Cardiac muscle cell (in vitro differentiated cells and primary cell): ENCODE data around the gene CDH4. TPM values are rescaled to one million over a fixed set of nuclear protein-coding genes. Genes with fewer than 3 reads are reported as not detected.

ENCODE experiments used
- DNase-seq, 2 donors: peaks; one replicate each; pipeline versions ENCODE4 v3.0.0 to v3.0.0-alpha.2; 2010 to 2017; ENCODE audit warnings: low read depth in 1 of 2, low spot score in 1 of 2
- H3K27ac ChIP-seq: fragments of 200-600 bp; sonication (generic); 2 replicates; pipeline ENCODE4 v1.5.1; 2016
- H3K27me3 ChIP-seq: fragments of 200-600 bp; sonication (generic); 2 replicates; pipeline ENCODE4 v1.6.0; 2016; ENCODE audit warnings: control low read depth
- H3K36me3 ChIP-seq: fragments of 200-600 bp; sonication (generic); 2 replicates; pipeline ENCODE4 v1.5.1; 2016; ENCODE audit warnings: control low read depth
- H3K4me1 ChIP-seq: fragments of 200-600 bp; sonication (generic); 2 replicates; pipeline ENCODE4 v1.8.1; 2017; ENCODE audit warnings: low read depth, mild to moderate bottlenecking, mixed run types
- H3K4me3 ChIP-seq: fragments of 200-600 bp; sonication (generic); 2 replicates; pipeline ENCODE4 v1.5.1; 2016; ENCODE audit warnings: mild to moderate bottlenecking
- H3K9me3 ChIP-seq: fragments of 200-600 bp; sonication (generic); 2 replicates; pipeline ENCODE4 v1.5.1; 2017; ENCODE audit warnings: low read depth, mild to moderate bottlenecking, control low read depth
- CTCF ChIP-seq: IDR thresholded peaks from 2 replicates; pipeline ENCODE4 v1.5.1; 2012; ENCODE audit warnings: low read depth, mild to moderate bottlenecking, low read length
- polyA plus RNA-seq: library from polyadenylated mRNA; unstranded; fragments of >200 nt; fragmentation: Nextera tagmentation; extraction: Ambion mirVana; gene quantifications from 2 replicates; pipeline ENCODE4 v1.2.1, GENCODE V29; 2016
- total RNA-seq: library from RNA; depleted of rRNA; stranded (reverse); fragments of >200 nt; gene quantifications from 2 replicates; pipeline ENCODE4 v1.2.3, GENCODE V29; 2016

Gene CDH4
- total and polyA plus RNA-seq, 2 experiments from 2014 or later: 0.43 to 0.80 TPM

- no peak for DNase-seq
- Histone ChIP-seq H3K36me3 (no peaks in the 10 kb centered on the region), H3K27me3 (no peaks in the 10 kb centered on the region), H3K4me3 (no peak overlapping the region), H3K27ac (no peak overlapping the region), H3K4me1 (no peaks in the 10 kb centered on the region), H3K9me3 (no peaks in the 10 kb centered on the region)
- TF ChIP-seq CTCF: no peak
Observed at GRCh38 chr20:61916318-61916891, 664.3 kb downstream of the CDH4 start.

GRCh38 chr20:61917474-61918145 lies 665.5 kb downstream of the CDH4 start:
- Histone ChIP-seq H3K27me3 (no peaks in the 10 kb centered on the region), H3K9me3 (no peaks in the 10 kb centered on the region), H3K4me1 (no peaks in the 10 kb centered on the region), H3K27ac (no peak overlapping the region), H3K4me3 (no peak overlapping the region), H3K36me3 (no peaks in the 10 kb centered on the region)
- DNase-seq: no peak
- no peak for TF ChIP-seq CTCF

DNA sequence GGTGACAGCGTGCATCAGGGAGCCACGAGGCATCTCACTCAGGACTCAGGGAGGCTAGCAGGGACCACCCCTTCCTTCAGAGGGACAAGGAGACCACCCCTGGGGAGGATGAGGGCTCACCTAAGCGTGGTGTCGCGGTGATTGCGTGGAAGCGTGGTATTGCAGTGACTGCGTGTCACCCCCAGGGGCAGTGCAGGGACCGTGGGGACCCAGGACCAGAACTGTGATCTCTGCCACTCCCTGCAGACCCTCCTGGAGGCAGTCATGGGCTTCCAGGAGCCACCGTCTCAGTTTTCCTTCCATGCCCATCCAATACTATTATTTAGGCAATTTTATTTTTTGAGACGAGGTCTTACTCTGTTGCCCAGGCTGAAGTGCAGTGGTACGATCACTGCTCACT lies 666.5 kb downstream of the CDH4 start:
- no peak for DNase-seq
- Histone ChIP-seq H3K4me3 (no peak overlapping the region), H3K36me3 (no peaks in the 10 kb centered on the region), H3K4me1 (no peaks in the 10 kb centered on the region), H3K9me3 (no peaks in the 10 kb centered on the region), H3K27ac (no peak overlapping the region), H3K27me3 (no peaks in the 10 kb centered on the region)
- TF ChIP-seq CTCF: no peak

DNA sequence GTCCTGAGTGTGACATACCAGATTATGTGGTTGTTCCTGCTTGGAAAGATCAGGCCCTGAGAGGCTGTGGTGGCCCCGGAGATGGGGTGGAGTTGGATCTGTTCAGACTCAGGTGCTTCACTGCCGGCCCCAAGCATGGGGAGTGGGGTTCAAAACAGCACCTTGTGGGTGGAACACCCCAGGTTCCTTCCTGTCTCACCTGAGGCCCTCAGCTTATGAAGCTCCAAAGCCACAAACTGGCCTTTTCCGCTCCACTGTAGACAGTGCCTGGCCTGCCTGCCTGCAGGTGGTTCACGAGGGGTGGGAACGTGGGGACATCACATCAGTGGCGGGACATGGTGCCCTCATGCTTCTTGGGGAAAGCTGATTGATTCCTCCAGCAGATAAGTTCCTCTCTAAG lies 667.2 kb downstream of the CDH4 start:
- Histone ChIP-seq H3K4me1 (no peaks in the 10 kb centered on the region), H3K36me3 (no peaks in the 10 kb centered on the region), H3K4me3 (no peak overlapping the region), H3K27me3 (no peaks in the 10 kb centered on the region), H3K27ac (no peak overlapping the region), H3K9me3 (no peaks in the 10 kb centered on the region)
- TF ChIP-seq CTCF: no peak
- no peak for DNase-seq

DNA sequence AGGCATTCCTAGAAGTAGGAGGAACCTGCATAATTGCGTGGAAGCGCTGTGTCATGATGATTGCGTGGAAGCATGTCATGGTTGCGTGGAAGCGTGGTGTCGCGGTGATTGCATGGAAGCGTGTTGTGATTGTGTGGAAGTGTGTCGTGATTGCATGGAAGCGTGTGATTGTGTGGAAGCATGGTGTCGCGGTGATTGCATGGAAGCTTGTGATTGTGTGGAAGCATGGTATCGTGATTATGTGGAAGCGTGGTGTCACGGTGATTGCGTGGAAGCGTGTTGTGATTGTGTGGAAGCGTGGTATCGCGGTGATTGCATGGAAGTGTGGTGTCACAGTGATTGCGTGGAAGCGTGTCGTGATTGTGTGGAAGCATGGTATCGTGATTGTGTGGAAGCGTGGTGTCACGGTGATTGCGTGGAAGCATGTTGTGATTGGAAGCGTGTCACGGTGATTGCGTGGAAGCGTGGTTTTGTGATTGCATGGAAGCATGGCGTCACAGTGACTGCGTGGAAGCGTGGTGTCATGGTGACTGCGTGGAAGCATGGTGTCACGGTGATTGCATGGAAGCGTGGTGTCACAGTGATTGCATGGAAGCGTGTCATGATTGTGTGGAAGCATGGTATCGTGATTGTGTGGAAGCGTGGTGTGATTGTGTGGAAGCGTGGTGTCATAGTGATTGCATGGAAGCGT lies 667.8 kb downstream of the CDH4 start:
- Histone ChIP-seq H3K9me3 (no peaks in the 10 kb centered on the region), H3K27ac (no peak overlapping the region), H3K27me3 (no peaks in the 10 kb centered on the region), H3K4me3 (no peak overlapping the region), H3K36me3 (no peaks in the 10 kb centered on the region), H3K4me1 (no peaks in the 10 kb centered on the region)
- TF ChIP-seq CTCF: no peak
- DNase-seq: no peak
